ENCODE results near the gene ZNF580. TPM values are rescaled to one million over a fixed set of nuclear protein-coding genes. Genes with fewer than 3 reads are reported as not detected.

Gene ZNF580
- total RNA-seq, 1 donor from 2014 or later: 4.0 TPM

- peak; percentile 92 for DNase-seq
Observed at GRCh38 chr19:55624109-55625003, 16.4 kb upstream of the ZNF580 start, which contains the start of gene ZNF784. TSS of gene ZNF784 (minus strand) at chr19:55624566. CDS start at chr19:55624561, 5 bp downstream.

- no peak for DNase-seq
Observed at GRCh38 chr19:55625004-55625326, 15.8 kb upstream of the ZNF580 start.

GRCh38 chr19:55626350-55626749, 14.5 kb upstream of the ZNF580 start:
- no peak for DNase-seq

GRCh38 chr19:55632463-55632834, 8.4 kb upstream of the ZNF580 start:
- peak; percentile 87 for DNase-seq

- no peak for DNase-seq
Observed at GRCh38 chr19:55633861-55634260, 6.9 kb upstream of the ZNF580 start.

- no peak for DNase-seq
Observed at GRCh38 chr19:55635334-55635717, 5.5 kb upstream of the ZNF580 start.

- DNase-seq: no peak
Observed at GRCh38 chr19:55635856-55636440, 4.9 kb upstream of the ZNF580 start.

- no peak for DNase-seq
Observed at GRCh38 chr19:55636723-55637122, 4.1 kb upstream of the ZNF580 start.

- no peak for DNase-seq
Observed at GRCh38 chr19:55637534-55637933, 3.3 kb upstream of the ZNF580 start.

GRCh38 chr19:55638864-55639359, 1.9 kb upstream of the ZNF580 start:
- DNase-seq: no peak

- DNase-seq: peak; percentile 78
Observed at GRCh38 chr19:55640043-55640576, 692 bp upstream of the ZNF580 start.

GRCh38 chr19:55641426-55642152, 787 bp downstream of the ZNF580 start:
- peak; percentile 28 for DNase-seq

- no peak for DNase-seq
Observed at GRCh38 chr19:55642153-55643002, 1.6 kb downstream of the ZNF580 start.

GRCh38 chr19:55643003-55643886, 2.4 kb downstream of the ZNF580 start, which contains the start of gene ZNF581:
TSS of gene ZNF581 (plus strand) at chr19:55643649. CDS start at chr19:55644572, 923 bp downstream.
- DNase-seq: peak; percentile 56

GRCh38 chr19:55643887-55644176, 3.0 kb downstream of the ZNF580 start:
- DNase-seq: no peak

- no peak for DNase-seq
Observed at GRCh38 chr19:55644191-55644833, 3.5 kb downstream of the ZNF580 start.

- no peak for DNase-seq
Observed at GRCh38 chr19:55644842-55645511, 4.2 kb downstream of the ZNF580 start.

- DNase-seq: no peak
Observed at GRCh38 chr19:55645512-55645881, 4.7 kb downstream of the ZNF580 start.

GRCh38 chr19:55646889-55647731, 6.3 kb downstream of the ZNF580 start:
- DNase-seq: no peak
